Astrocyte of the spinal cord (primary cell): ENCODE results near the gene PRDM11.
A peak's percentile ranks its signal among the peaks of the same experiment; 100 is the strongest.

Experiments used
- DNase-seq: peaks from one replicate; pipeline ENCODE4 v3.0.0; 2011; ENCODE audit warnings: low read depth, low spot score
- H3K4me3 ChIP-seq: 2 replicates; pipeline ENCODE4 v1.5.1; 2011; ENCODE audit warnings: low read depth, mild to moderate bottlenecking, low read length, moderate library complexity
- in situ Hi-C: cut with HindIII; loops from 2 replicates; pipeline ENCODE4 v1.10.0; 2017; ENCODE audit warnings: low sequenced_read_pairs
- TF ChIP-seq, protein P1 (sequence below): IDR thresholded peaks from 2 replicates; pipeline ENCODE4 v1.5.1; 2012; ENCODE audit warnings: low read depth, mild to moderate bottlenecking, low read length, inconsistent platforms

Gene PRDM11

DNA sequence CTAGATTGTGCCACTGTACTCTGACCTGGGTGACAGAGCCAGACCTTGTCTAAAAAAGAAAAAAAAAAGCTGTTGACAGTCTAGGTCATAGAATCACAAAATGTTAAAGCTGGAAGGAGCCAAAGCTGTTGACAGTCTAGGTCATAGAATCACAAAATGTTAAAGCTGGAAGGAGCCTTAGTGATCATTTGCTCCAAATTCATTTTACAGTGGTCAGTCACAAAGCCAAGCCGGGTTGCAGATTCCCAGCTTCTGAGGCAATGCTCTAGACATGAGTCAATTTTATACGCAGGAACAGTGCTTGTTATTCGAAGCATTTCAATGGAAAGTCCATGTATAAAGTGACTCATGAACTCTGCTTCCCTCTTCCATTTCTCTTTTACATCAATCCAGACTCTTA lies 92.3 kb downstream of the PRDM11 start:
- no peak overlapping the region for H3K4me3 ChIP-seq
- peak; percentile 70 for DNase-seq
- TF ChIP-seq, protein P1, sequence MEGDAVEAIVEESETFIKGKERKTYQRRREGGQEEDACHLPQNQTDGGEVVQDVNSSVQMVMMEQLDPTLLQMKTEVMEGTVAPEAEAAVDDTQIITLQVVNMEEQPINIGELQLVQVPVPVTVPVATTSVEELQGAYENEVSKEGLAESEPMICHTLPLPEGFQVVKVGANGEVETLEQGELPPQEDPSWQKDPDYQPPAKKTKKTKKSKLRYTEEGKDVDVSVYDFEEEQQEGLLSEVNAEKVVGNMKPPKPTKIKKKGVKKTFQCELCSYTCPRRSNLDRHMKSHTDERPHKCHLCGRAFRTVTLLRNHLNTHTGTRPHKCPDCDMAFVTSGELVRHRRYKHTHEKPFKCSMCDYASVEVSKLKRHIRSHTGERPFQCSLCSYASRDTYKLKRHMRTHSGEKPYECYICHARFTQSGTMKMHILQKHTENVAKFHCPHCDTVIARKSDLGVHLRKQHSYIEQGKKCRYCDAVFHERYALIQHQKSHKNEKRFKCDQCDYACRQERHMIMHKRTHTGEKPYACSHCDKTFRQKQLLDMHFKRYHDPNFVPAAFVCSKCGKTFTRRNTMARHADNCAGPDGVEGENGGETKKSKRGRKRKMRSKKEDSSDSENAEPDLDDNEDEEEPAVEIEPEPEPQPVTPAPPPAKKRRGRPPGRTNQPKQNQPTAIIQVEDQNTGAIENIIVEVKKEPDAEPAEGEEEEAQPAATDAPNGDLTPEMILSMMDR, result no peak
- in situ Hi-C loops, result no loop called here

DNA sequence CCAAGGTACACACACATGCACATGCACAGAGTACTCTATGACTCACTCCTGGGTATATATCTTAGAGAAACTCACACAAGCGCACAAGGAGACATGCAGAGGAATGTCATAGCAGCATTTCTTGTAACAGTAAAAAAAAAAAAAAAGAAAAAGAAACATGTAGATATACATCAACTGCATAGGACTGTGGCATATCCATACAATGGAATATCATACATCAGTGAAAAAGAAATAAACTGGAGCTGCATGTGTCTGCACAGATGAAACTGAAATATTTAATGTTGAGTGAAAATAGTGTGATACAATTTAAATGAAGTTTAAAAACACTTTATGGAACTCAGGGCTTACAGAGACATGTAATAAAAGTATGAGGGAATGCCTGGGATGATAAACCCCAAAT lies 93.3 kb downstream of the PRDM11 start:
- DNase-seq, result no peak
- in situ Hi-C loops, result no loop called here
- H3K4me3 ChIP-seq, result no peak overlapping the region
- TF ChIP-seq, protein P1, result no peak

DNA sequence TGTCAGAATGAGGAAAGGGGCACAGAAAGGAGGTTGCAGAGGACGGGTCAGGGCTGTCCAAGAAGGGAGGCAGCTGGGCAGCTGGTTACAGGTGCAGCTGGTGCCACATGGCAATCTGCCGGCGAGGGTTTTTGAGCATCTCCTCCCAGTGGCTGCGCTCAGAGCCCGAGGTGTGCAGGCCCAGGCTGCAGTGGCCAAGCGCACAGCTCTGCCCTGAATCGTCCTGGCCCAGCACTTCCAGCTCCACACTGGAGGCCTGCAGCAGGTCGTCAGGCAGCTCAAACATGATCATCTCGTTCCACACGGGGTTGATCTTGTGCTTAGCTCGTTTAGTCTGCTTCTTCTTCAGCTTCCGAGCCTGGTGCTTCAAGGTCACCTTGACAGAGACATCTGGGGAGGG lies 97.5 kb downstream of the PRDM11 start:
- DNase-seq, result no peak
- in situ Hi-C loops, result no loop called here
- no peak overlapping the region for H3K4me3 ChIP-seq
- TF ChIP-seq, protein P1, result no peak

DNA sequence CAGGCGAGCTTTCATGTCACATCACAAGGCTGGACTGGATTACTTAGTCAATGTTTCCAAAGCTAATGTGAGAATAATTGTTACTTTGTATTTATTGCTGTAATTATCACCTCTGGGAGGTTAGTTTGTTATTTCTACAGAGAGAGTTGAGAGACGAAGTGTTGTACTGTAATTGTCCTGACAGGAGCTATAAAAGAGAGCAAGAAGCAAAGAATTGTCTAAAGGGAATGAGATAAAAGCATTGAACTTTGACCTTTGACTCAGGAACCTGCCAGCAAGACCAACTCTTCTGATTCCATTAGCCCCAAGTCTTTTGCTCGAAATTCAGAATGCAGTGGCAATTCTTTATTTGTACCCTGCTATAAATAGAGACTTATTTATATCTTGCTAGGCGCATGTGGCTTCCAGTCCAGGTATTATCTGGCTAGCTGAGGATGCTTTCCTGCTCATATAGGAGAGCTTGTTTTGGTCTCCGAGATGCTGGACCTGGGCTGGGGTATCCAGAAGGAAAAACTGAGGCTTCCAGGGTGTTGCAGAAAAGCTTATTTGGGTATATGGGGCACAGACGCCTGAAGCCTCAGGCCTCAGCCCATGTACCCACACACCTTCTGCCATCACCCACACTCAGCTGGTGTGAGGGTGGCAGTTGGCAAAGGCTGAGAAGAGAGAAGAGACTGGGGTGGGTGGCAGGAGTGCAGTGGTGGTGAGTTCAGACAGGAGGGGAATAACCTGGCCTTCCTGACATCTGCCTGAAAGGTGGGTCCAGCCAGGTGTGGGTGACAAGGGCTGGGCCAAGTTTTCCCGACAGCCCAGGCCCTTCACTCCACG lies 99.0 kb downstream of the PRDM11 start:
- TF ChIP-seq, protein P1, result no peak
- in situ Hi-C loops, result no loop called here
- no peak overlapping the region for H3K4me3 ChIP-seq
- DNase-seq, result no peak

DNA sequence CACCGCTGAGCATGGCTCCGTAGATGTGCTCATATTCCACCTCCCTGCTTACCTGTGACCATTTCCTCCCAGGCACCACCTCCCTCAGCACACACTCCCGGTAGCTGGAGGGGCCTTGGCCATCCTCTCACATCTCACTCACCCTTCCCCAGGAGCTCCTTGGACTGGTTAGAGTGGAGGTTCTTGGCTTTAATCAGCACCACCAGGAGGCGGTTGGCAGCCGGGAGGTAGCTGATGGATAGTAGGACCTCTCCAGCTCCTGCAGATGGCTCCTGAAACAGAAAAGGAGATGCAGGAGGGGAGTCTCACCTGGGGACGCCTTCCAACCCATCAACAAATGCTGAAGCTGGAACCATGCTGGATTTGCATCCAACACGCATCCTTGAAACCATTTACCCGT lies 99.8 kb downstream of the PRDM11 start:
- TF ChIP-seq, protein P1, result no peak
- in situ Hi-C loops, result no loop called here
- H3K4me3 ChIP-seq, result no peak overlapping the region
- DNase-seq, result no peak

DNA sequence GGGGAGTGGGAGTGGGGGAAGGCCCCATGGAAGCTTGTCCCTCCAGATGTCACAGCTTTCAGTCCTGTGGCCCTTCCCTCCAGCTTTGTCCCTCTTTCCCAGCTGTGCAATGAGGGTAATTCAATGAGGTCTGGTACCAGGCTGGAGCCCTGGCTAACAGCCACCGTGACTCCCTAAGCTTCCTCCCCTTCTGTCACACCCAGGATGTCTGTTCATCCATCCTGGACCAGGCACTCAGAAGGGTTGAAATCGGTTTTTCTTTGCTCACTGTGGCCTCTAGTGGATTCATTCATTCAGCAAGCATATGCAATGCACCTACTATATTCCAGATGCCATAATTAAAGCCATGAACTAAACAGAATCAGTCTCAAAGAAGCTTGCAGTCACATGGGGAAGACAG lies 101.0 kb downstream of the PRDM11 start:
- TF ChIP-seq, protein P1, result no peak
- H3K4me3 ChIP-seq, result no peak overlapping the region
- no peak for DNase-seq
- in situ Hi-C loops, result no loop called here
